Loucy (cell line): ENCODE measurements around the gene FGFR3.

ENCODE experiments used
- H2AFZ ChIP-seq: fragments of 200-600 bp; sonication (generic); 2 replicates; pipeline ENCODE4 v1.6.0; 2016; ENCODE audit warnings: antibody characterized with exemption, mild to moderate bottlenecking, low read length, moderate library complexity
- H3F3A ChIP-seq: fragments of 200-600 bp; 2 replicates; pipeline ENCODE4 v1.6.0; 2016; ENCODE audit warnings: antibody characterized with exemption, low read depth, mild to moderate bottlenecking
- H3K27me3 ChIP-seq: fragments of 200-600 bp; sonication (generic); 2 replicates; pipeline ENCODE4 v1.6.1; 2014; ENCODE audit warnings: low read length, mild to moderate bottlenecking; ENCODE audit not compliant: insufficient read depth, poor library complexity, severe bottlenecking
- H3K36me3 ChIP-seq: fragments of 200-600 bp; sonication (generic); 2 replicates; pipeline ENCODE4 v1.6.1; 2016; ENCODE audit warnings: low read length; ENCODE audit not compliant: insufficient read depth
- H3K4me1 ChIP-seq: fragments of 200-600 bp; sonication (generic); 2 replicates; pipeline ENCODE4 v1.5.1; 2014; ENCODE audit warnings: low read length, mild to moderate bottlenecking; ENCODE audit not compliant: insufficient read depth, poor library complexity, severe bottlenecking
- H3K4me2 ChIP-seq: fragments of 200-600 bp; sonication (generic); 2 replicates; pipeline ENCODE4 v1.6.0; 2014; ENCODE audit warnings: antibody characterized with exemption, low read length, low read depth, mild to moderate bottlenecking; ENCODE audit not compliant: poor library complexity, severe bottlenecking
- H3K4me3 ChIP-seq: fragments of 200-600 bp; sonication (generic); 2 replicates; pipeline ENCODE4 v1.5.1; 2014; ENCODE audit warnings: low read length, mild to moderate bottlenecking, mixed read lengths; ENCODE audit not compliant: poor library complexity, severe bottlenecking
- H3K79me2 ChIP-seq: fragments of 200-600 bp; sonication (generic); 2 replicates; pipeline ENCODE4 v1.6.1; 2014; ENCODE audit warnings: low read length; ENCODE audit not compliant: insufficient read depth
- H3K9ac ChIP-seq: fragments of 200-600 bp; sonication (generic); 2 replicates; pipeline ENCODE4 v1.6.0; 2014; ENCODE audit warnings: mild to moderate bottlenecking, low read depth, low read length, moderate library complexity; ENCODE audit not compliant: poor library complexity, severe bottlenecking
- H3K9me2 ChIP-seq: fragments of 200-600 bp; sonication (generic); replicated peaks from 2 replicates; pipeline ENCODE4 v1.6.1; 2016; ENCODE audit warnings: low read depth, low read length, mixed read lengths
- H3K9me3 ChIP-seq: fragments of 200-600 bp; sonication (generic); 2 replicates; pipeline ENCODE4 v1.6.1; 2014; ENCODE audit warnings: mild to moderate bottlenecking, antibody characterized with exemption, low read length, low read depth; ENCODE audit not compliant: insufficient read depth
- H4K20me1 ChIP-seq: fragments of 200-600 bp; sonication (generic); 2 replicates; pipeline ENCODE4 v1.6.0; 2014; ENCODE audit warnings: antibody characterized with exemption, low read length, mild to moderate bottlenecking; ENCODE audit not compliant: insufficient read depth, poor library complexity, severe bottlenecking
- EZH2phosphoT487 ChIP-seq: fragments of 200-600 bp; IDR thresholded peaks from 2 replicates; pipeline ENCODE4 v1.6.1; 2018; ENCODE audit warnings: antibody characterized with exemption, mild to moderate bottlenecking, moderate library complexity, borderline replicate concordance
- TF ChIP-seq, protein P1 (sequence below): fragments of 200-600 bp; sonication (generic); conservative IDR thresholded peaks from 2 replicates; pipeline ENCODE4 v1.5.1; 2014; ENCODE audit warnings: mild to moderate bottlenecking, antibody characterized with exemption, low read length

The FGFR3 gene

DNA sequence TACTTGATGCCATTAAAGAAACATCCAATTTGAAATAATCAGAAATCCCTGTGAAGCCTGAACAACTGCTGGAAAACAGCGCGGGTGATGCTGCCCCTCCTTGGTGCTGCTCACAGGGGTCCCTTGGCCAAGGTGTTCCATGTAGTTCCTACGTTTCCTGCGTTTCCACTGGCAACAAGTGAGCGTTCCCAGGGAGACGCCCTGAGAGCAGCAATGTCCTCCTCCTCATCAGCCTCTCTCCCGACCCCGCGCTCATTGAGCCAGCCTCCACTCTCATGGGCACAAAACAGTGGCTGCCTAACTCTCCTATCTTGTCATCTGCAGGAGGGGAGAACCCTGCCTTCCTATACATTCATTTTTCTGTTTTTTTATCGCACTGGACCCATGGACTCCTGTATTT is 44.0 kb downstream of the FGFR3 start:
- Histone ChIP-seq H3K9me2 (no peaks in the 10 kb centered on the region), H3F3A (no peaks in the 10 kb centered on the region), H3K9ac (no peak overlapping the region), H3K36me3 (peaks cover 69% of the 10 kb centered on the region; the same call in 1 of the 2 replicates), H3K4me2 (no peak overlapping the region), H3K79me2 (0 out of 2 replicates have a peak, but pooled peaks cover 1% of the 10 kb centered on the region), H3K4me3 (no peak overlapping the region), H4K20me1 (no peaks in the 10 kb centered on the region), H3K4me1 (no peaks in the 10 kb centered on the region), H3K27me3 (no peaks in the 10 kb centered on the region), H2AFZ (no peak overlapping the region), H3K9me3 (no peaks in the 10 kb centered on the region)
- no peak for TF ChIP-seq EZH2phosphoT487
- TF ChIP-seq, protein P1, sequence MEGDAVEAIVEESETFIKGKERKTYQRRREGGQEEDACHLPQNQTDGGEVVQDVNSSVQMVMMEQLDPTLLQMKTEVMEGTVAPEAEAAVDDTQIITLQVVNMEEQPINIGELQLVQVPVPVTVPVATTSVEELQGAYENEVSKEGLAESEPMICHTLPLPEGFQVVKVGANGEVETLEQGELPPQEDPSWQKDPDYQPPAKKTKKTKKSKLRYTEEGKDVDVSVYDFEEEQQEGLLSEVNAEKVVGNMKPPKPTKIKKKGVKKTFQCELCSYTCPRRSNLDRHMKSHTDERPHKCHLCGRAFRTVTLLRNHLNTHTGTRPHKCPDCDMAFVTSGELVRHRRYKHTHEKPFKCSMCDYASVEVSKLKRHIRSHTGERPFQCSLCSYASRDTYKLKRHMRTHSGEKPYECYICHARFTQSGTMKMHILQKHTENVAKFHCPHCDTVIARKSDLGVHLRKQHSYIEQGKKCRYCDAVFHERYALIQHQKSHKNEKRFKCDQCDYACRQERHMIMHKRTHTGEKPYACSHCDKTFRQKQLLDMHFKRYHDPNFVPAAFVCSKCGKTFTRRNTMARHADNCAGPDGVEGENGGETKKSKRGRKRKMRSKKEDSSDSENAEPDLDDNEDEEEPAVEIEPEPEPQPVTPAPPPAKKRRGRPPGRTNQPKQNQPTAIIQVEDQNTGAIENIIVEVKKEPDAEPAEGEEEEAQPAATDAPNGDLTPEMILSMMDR, result no peak

DNA sequence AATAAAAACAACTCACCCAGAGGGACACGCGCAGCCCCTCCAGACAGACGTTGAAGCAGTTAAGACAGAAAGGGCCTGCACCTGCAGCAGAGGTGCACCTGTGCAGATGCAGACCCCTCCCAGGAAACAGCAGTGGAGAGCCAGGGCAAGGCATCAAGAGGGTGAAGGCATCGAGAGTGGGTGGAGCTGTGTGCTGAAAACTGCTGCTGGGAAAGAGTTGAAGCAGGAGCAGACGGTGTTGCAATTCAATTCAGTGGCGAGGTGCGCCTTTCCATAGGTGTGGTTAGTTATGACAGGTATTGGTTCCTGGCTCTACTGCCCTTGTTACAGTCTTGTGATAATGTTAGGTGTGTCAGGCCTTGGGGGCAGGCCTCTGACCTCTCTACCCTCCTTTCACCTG is 46.2 kb downstream of the FGFR3 start:
- Histone ChIP-seq H4K20me1 (no peaks in the 10 kb centered on the region), H3K4me3 (no peak overlapping the region), H3K9me3 (no peaks in the 10 kb centered on the region), H3K27me3 (no peaks in the 10 kb centered on the region), H2AFZ (no peak overlapping the region), H3K9ac (no peak overlapping the region), H3K4me2 (no peak overlapping the region), H3K4me1 (no peaks in the 10 kb centered on the region), H3K36me3 (peaks cover 67% of the 10 kb centered on the region; the same call in 1 of the 2 replicates), H3K9me2 (no peaks in the 10 kb centered on the region), H3K79me2 (peaks cover 2% of the 10 kb centered on the region; the same call in 1 of the 2 replicates), H3F3A (no peaks in the 10 kb centered on the region)
- no peak for TF ChIP-seq EZH2phosphoT487
- TF ChIP-seq, protein P1, result no peak

DNA sequence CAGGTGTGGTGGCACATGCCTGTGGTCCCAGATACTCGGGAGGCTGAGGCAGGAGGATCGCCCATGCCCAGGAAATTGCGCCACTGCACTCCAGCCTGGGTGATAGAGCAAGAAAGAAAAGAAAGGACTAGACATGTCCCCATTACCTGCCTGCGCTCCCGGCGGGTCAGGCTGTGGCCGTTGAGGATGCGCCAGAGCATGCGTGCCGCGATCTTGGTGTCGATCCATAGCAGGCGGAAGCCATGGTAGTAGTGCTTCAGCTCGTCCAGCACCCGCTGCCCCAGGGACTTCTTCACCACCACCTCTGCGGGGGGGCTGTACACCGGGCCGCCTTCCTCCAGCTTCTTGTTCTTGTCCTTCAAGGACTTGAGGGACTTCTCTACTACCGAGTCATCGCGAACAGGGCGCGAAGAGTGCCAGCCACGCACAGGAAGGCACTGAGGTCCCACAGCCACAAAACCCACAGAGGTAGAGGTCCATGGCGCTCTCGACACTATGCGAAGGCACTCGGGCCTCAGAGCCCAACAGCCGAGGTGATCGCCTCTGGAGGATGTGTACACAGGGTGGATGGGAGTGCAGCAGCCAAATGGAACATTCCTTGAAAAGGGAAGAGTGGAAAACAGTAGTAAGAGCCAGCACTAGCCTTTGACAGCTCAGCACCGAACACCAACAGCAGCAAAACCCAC is 48.3 kb downstream of the FGFR3 start:
- no peaks in the 10 kb centered on the region for H4K20me1 ChIP-seq
- H3K79me2 ChIP-seq, result peaks cover 2% of the 10 kb centered on the region; the same call in 1 of the 2 replicates
- no peak overlapping the region for H3K4me2 ChIP-seq
- H3K36me3 ChIP-seq, result peaks cover 48% of the 10 kb centered on the region; the same call in 1 of the 2 replicates
- no peaks in the 10 kb centered on the region for H3K4me1 ChIP-seq
- H3F3A ChIP-seq, result no peaks in the 10 kb centered on the region
- H3K9ac ChIP-seq, result no peak overlapping the region
- H3K4me3 ChIP-seq, result no peak overlapping the region
- no peaks in the 10 kb centered on the region for H3K9me3 ChIP-seq
- H2AFZ ChIP-seq, result no peak overlapping the region
- H3K9me2 ChIP-seq, result no peaks in the 10 kb centered on the region
- TF ChIP-seq, protein P1, result no peak
- no peak for TF ChIP-seq EZH2phosphoT487
- H3K27me3 ChIP-seq, result no peaks in the 10 kb centered on the region
